Neutrophil (primary cell): ENCODE results near the gene DAPK1.

Source experiments
- H3K27ac ChIP-seq: fragments of 200-600 bp; sonication (generic); 2 replicates; pipeline ENCODE4 v1.5.1; 2016; ENCODE audit warnings: mild to moderate bottlenecking, moderate library complexity
- H3K27me3 ChIP-seq: fragments of 200-600 bp; sonication (generic); 2 replicates; pipeline ENCODE4 v1.6.0; 2016; ENCODE audit warnings: mild to moderate bottlenecking
- H3K36me3 ChIP-seq: fragments of 200-600 bp; sonication (generic); 2 replicates; pipeline ENCODE4 v1.5.1; 2017
- H3K4me1 ChIP-seq, 2 experiments: fragments of 200-600 bp in 1 of 2; sonication (generic) in 1 of 2; 1 replicate in 1 of 2; 2 replicates in 1 of 2; pipeline versions ENCODE4 v1.5.1 to v1.6.1; 2013 to 2016; ENCODE audit warnings: low read depth in 1 of 2, low read length in 1 of 2, mild to moderate bottlenecking in 1 of 2, moderate library complexity in 1 of 2; ENCODE audit not compliant: control insufficient read depth in 1 of 2, insufficient read depth in 1 of 2
- H3K4me3 ChIP-seq, 2 experiments: fragments of 200-600 bp in 1 of 2; sonication (generic) in 1 of 2; 1 replicate in 1 of 2; 2 replicates in 1 of 2; pipeline ENCODE4 v1.5.1; 2013 to 2016; ENCODE audit warnings: low read depth in 1 of 2, low read length in 1 of 2, mild to moderate bottlenecking in 1 of 2, moderate library complexity in 1 of 2
- H3K9me3 ChIP-seq: fragments of 200-600 bp; sonication (generic); 2 replicates; pipeline ENCODE4 v1.5.1; 2016
- TF ChIP-seq, protein P1 (sequence below): fragments of 200-600 bp; sonication (generic); IDR thresholded peaks from 2 replicates; pipeline ENCODE4 v1.5.1; 2016; ENCODE audit warnings: antibody characterized with exemption

The DAPK1 gene

DNA sequence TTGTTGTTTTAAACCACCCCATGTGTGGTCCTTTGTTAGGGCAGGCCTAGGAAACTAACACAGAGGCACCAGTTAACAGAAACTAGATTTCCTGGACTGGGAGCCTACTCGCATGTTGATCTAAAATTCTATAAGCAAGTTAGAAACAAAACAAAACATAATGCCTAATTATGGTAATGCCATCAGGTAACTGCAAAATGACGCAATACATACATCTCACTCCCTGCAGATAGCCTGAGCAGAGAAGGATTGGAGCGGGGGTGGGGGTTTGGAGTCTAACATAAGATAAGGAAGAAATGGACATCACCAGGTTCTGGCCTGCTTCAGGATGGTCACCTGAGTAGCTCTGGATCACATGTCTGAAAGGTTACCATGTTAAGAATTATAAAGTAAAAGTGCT lies 114.9 kb downstream of the DAPK1 start:
- H3K36me3 ChIP-seq: no peaks in the 10 kb centered on the region
- no peaks in the 10 kb centered on the region for H3K27me3 ChIP-seq
- H3K9me3 ChIP-seq: peaks cover 5% of the 10 kb centered on the region
- H3K4me3 ChIP-seq: no peak overlapping the region
- peaks cover 49 to 52% of the 10 kb centered on the region in 2 experiments for H3K4me1 ChIP-seq
- H3K27ac ChIP-seq: peak overlapping the region; percentile 73
- TF ChIP-seq, protein P1, sequence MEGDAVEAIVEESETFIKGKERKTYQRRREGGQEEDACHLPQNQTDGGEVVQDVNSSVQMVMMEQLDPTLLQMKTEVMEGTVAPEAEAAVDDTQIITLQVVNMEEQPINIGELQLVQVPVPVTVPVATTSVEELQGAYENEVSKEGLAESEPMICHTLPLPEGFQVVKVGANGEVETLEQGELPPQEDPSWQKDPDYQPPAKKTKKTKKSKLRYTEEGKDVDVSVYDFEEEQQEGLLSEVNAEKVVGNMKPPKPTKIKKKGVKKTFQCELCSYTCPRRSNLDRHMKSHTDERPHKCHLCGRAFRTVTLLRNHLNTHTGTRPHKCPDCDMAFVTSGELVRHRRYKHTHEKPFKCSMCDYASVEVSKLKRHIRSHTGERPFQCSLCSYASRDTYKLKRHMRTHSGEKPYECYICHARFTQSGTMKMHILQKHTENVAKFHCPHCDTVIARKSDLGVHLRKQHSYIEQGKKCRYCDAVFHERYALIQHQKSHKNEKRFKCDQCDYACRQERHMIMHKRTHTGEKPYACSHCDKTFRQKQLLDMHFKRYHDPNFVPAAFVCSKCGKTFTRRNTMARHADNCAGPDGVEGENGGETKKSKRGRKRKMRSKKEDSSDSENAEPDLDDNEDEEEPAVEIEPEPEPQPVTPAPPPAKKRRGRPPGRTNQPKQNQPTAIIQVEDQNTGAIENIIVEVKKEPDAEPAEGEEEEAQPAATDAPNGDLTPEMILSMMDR: no peak

DNA sequence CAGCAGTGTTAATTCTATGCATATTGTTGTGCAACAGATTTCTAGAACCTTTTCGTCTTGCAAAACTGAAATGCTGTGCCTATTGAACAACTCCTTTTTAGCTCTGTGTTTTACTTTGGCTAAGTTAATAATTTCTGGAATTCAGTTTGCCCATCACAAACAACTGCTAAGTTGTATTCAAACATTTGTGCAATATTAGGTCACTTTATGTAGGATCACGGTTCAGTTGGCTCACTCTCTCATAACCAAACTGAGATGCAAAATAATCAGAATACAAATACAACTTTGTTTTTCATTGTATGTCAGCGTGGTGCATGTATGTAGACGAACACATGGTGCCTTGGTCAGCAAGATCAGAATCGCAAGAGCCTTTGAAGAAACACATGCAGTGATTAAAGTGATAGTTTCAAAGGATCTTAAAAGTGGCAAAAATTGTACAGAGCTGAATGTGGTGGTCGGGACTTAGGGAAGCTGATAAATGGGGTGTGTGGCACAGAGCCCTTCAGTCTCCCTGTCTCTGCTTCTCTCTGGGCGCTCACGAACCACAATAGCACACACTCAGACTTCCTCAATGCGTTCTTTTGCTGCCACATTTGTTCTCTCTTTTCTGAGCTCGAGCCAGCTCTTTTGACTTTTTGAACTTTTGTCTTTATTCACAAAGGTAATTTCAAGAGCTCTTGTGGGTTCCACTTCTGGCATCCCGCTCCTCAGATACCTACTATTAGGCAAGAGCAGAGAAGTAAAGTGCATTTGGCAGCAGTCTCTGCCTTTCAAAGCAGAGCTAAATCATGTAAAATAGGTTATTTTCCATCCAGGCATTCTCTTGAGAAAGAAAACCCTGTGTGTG lies 115.8 kb downstream of the DAPK1 start:
- H3K9me3 ChIP-seq: no peaks in the 10 kb centered on the region
- TF ChIP-seq, protein P1: no peak
- H3K36me3 ChIP-seq: no peaks in the 10 kb centered on the region
- H3K27me3 ChIP-seq: no peaks in the 10 kb centered on the region
- peaks cover 49 to 52% of the 10 kb centered on the region in 2 experiments for H3K4me1 ChIP-seq
- H3K27ac ChIP-seq: peak overlapping the region; percentile 73
- H3K4me3 ChIP-seq: peak overlapping the region in 1 of 2 experiments; percentile 18

DNA sequence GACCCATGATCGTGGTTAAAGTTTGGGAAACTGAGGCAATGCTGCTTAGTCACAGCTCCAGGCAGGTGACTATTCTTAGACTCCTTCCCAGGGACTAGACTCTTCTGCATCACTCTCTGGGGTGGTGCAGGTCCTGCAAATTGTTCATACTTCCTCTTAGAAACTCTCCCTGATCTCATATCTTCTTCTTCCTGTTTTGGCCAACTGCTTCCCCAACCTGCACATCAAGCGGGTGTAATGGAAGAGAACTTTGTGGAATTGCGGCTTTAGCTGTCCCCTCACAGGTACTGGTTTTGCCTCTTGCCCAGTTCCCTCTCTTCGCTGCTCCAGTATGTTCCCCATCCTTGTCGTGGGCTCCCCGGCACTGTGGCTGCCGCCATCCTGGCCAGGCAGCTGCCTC lies 116.7 kb downstream of the DAPK1 start:
- H3K36me3 ChIP-seq: no peaks in the 10 kb centered on the region
- no peaks in the 10 kb centered on the region for H3K9me3 ChIP-seq
- H3K4me1 ChIP-seq: peaks cover 49 to 52% of the 10 kb centered on the region in 2 experiments
- TF ChIP-seq, protein P1: no peak
- H3K27me3 ChIP-seq: no peaks in the 10 kb centered on the region
- H3K4me3 ChIP-seq: peak overlapping the region in 1 of 2 experiments; percentile 22
- H3K27ac ChIP-seq: peak overlapping the region; percentile 73

DNA sequence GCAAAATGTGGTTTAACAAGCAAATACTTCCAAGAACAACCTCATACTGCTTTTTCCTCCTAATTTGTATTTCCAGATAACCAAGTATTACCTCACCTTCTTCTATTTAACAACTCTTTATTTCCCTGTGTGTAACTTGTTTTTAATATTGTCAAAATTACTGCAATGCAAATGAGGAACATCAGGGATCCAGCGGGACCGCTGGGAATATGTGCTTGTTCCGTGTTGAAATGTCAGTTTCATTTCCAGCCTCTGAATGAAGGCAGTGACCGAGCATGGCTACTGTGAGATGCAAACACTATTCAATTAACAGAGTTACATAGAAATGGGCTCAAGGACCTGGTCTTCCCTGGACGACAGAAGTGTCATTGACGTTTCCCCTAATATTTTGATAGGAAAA lies 117.5 kb downstream of the DAPK1 start:
- Histone ChIP-seq H3K9me3 (no peaks in the 10 kb centered on the region), H3K4me1 (peaks cover 49 to 52% of the 10 kb centered on the region in 2 experiments), H3K27ac (peak overlapping the region; percentile 73), H3K4me3 (no peak overlapping the region), H3K36me3 (no peaks in the 10 kb centered on the region), H3K27me3 (no peaks in the 10 kb centered on the region)
- TF ChIP-seq, protein P1: no peak

DNA sequence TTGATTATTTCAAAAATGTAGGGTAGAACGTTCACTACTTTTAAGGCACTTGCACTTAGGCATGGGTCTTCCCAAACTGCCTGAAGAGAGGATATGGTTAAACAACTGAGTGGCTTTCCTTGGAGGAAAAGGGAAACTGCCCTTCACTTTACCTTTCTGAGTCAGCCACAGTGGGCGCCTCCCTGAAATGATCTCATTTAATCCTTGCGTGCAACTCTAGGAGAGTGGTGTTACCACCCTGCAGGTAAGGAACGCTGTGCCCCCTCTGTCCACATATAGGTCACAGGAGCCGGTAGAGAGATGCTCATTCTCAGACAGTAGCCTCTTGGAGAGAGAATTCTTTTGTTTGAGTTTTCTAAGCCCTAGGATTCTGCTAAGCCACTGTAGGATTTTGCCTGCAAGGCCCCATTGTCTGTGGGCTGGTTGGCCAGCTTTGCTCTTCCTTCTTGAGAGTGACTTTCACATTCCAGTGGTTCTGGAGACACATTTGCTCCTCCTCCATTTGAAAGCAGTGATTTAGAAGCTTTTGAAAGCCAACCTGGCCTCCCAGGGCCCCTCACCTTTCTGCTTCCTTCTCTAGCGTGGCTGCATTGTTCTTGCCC lies 118.0 kb downstream of the DAPK1 start:
- Histone ChIP-seq H3K4me1 (peaks cover 49 to 52% of the 10 kb centered on the region in 2 experiments), H3K4me3 (no peak overlapping the region), H3K9me3 (no peaks in the 10 kb centered on the region), H3K36me3 (no peaks in the 10 kb centered on the region), H3K27ac (no peak overlapping the region), H3K27me3 (no peaks in the 10 kb centered on the region)
- TF ChIP-seq, protein P1: no peak
